Esophagus (tissue), 2 donors: ENCODE measurements around the gene AKAP5. TPM values are rescaled to one million over a fixed set of nuclear protein-coding genes. Genes with fewer than 3 reads are reported as not detected.
"Not testable (repeated sequence)": the region's sequence is repeated elsewhere in the genome, so short reads cannot be mapped to it uniquely, and the experiment has no call there.

Source experiments
- H3K27ac ChIP-seq, 2 donors: one replicate each; pipeline ENCODE4 v1.5.1; 2013; ENCODE audit warnings: low read depth in 2 of 2, mild to moderate bottlenecking in 2 of 2, inconsistent platforms in 1 of 2, low read length in 1 of 2, moderate library complexity in 1 of 2
- H3K27me3 ChIP-seq, 2 donors: one replicate each; pipeline ENCODE4 v1.6.1; 2013; ENCODE audit warnings: low read length in 2 of 2, control low read depth in 1 of 2, mild to moderate bottlenecking in 1 of 2; ENCODE audit not compliant: insufficient read depth in 2 of 2, control insufficient read depth in 1 of 2
- H3K36me3 ChIP-seq, 2 donors: one replicate each; pipeline ENCODE4 v1.6.1; 2013; ENCODE audit warnings: low read length in 1 of 2; ENCODE audit not compliant: control insufficient read depth in 2 of 2, insufficient read depth in 2 of 2
- H3K4me1 ChIP-seq, 2 donors: one replicate each; pipeline ENCODE4 v1.6.1; 2013; ENCODE audit warnings: low read length in 1 of 2; ENCODE audit not compliant: control insufficient read depth in 2 of 2, insufficient read depth in 2 of 2
- H3K4me3 ChIP-seq, 2 donors: one replicate each; pipeline ENCODE4 v1.5.1; 2013; ENCODE audit warnings: low read length in 2 of 2, mild to moderate bottlenecking in 2 of 2, low read depth in 1 of 2, moderate library complexity in 1 of 2
- H3K9me3 ChIP-seq, 2 donors: one replicate each; pipeline ENCODE4 v1.6.1; 2013; ENCODE audit warnings: mild to moderate bottlenecking in 2 of 2, low read depth in 1 of 2, low read length in 1 of 2, moderate library complexity in 1 of 2; ENCODE audit not compliant: control insufficient read depth in 2 of 2, insufficient read depth in 1 of 2
- WGBS, 2 donors: extraction: QIAGEN DNeasy Blood & Tissue Kit; methylation state at CpG; one replicate each; pipeline ENCODE4 v1.1.7; 2013; 5-methylcytosine and 5-hydroxymethylcytosine counted together
- polyA plus RNA-seq, 2 donors: library from polyadenylated mRNA; stranded (reverse); fragments of 200-250 nt; gene quantifications; one replicate each; pipeline ENCODE4 v1.2.3, GENCODE V29; 2013
- donor health status: healthy with polysubstance abuse.
- donor health status: Bipolar disorder and iron deficiency.

AKAP5 gene
- polyA plus RNA-seq, 2 donors, result 0.04 to 0.06 TPM

GRCh38 chr14:64507376-64508156, 42.3 kb downstream of the AKAP5 start:
- Histone ChIP-seq H3K4me1 (peaks cover 0 to 3% of the 10 kb centered on the region in 2 donors), H3K4me3 (no peak overlapping the region), H3K27ac (peak overlapping the region in 1 of 2 donors; percentile 59), H3K9me3 (no peaks in the 10 kb centered on the region), H3K36me3 (no peaks in the 10 kb centered on the region), H3K27me3 (no peaks in the 10 kb centered on the region)
- WGBS, 2 donors, result 62 to 69% methylated on average over 4 of the region's 4 CpGs

- H3K9me3 ChIP-seq, result no peaks in the 10 kb centered on the region
- no peaks in the 10 kb centered on the region for H3K27me3 ChIP-seq
- no peak overlapping the region for H3K4me3 ChIP-seq
- no peaks in the 10 kb centered on the region for H3K36me3 ChIP-seq
- H3K4me1 ChIP-seq, result peaks cover 0 to 3% of the 10 kb centered on the region in 2 donors
- no peak overlapping the region for H3K27ac ChIP-seq
- 19 to 32% methylated on average over 1 of the region's 1 CpG for WGBS, 2 donors
These were observed 43.0 kb downstream of the AKAP5 start for GRCh38 chr14:64508215-64508776.

- Histone ChIP-seq H3K4me3 (no peak overlapping the region), H3K4me1 (peaks cover 0 to 3% of the 10 kb centered on the region in 2 donors), H3K27me3 (no peaks in the 10 kb centered on the region), H3K27ac (peak overlapping the region in 1 of 2 donors; percentile 61), H3K9me3 (no peaks in the 10 kb centered on the region), H3K36me3 (no peaks in the 10 kb centered on the region)
- 56 to 64% methylated on average over 8 of the region's 8 CpGs for WGBS, 2 donors
These were observed 43.7 kb downstream of the AKAP5 start for GRCh38 chr14:64509036-64509435.

DNA sequence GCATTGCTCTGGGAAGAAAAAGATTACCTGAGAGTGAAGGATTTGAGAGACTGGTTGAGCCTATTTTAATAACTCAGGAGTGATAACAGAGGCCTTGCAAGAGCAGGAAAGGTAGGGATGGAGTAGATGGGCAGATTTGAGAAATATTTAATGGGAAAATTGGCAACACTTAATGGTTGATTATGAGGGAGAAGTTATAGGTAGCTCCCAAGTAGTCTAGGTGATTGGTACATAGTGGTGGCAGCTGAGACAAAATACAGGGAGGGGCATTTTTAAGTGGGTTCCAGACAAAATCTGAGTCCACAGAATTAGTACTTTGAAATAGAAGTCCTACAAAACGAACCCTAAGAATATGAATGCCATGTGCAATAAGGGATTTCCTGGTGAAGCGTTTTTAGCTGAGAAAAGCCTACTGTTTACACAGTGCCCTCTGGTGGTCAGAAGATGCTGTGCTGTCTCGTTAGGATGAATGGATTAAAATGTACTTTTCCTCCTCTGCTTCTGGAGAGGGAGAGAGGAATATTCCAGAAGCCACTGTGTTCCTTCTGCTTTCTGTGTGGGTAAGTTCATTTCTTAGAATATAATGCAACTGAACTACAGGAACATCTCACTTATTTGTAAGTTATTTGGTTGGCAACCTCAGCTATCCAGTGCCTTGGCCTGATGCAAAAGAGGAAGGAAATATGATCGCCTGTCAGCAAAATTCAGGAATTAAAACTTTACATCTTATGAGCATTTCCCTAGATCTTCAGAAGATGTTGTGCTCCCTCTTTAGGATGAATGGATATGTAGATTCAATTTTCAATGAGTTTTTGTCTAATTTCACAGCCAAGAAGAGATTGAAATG, 45.7 kb downstream of the AKAP5 start:
- H3K27ac ChIP-seq, result peak overlapping the region; percentile 4 to 18
- 19 to 22% methylated on average over 4 of the region's 4 CpGs for WGBS, 2 donors
- no peaks in the 10 kb centered on the region for H3K36me3 ChIP-seq

GRCh38 chr14:64513271-64513670, 48.0 kb downstream of the AKAP5 start:
- no peak overlapping the region for H3K4me3 ChIP-seq
- no peaks in the 10 kb centered on the region for H3K9me3 ChIP-seq
- no peak overlapping the region for H3K27ac ChIP-seq
- H3K36me3 ChIP-seq, result no peaks in the 10 kb centered on the region
- WGBS, 2 donors, result 76 to 79% methylated on average over 2 of the region's 2 CpGs
- H3K4me1 ChIP-seq, result peaks cover 0 to 3% of the 10 kb centered on the region in 2 donors
- no peaks in the 10 kb centered on the region for H3K27me3 ChIP-seq

More for the DNA sequence above, 45.7 kb downstream of the AKAP5 start:
- no peak overlapping the region for H3K4me3 ChIP-seq
- H3K4me1 ChIP-seq, result peaks cover 0 to 3% of the 10 kb centered on the region in 2 donors
- H3K9me3 ChIP-seq, result no peaks in the 10 kb centered on the region
- H3K27me3 ChIP-seq, result no peaks in the 10 kb centered on the region

DNA sequence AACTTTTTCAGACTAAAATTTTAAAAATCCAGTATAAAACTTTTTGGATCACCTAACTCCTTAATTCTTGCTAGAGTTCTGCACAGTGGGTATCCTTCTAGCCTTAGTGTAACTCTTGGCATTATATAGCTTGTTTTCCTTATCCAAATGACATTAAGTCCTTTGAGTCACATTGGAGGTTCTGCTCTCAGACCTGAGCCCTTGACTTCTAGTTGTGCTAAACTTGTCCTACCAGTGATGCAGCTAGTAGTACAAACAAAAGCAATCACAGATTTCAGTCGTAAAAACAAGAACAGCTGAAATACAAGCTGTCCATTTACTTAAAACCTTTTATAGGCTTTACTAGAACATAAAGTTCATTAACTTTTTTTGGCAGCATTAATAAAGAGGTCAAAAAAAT, 49.8 kb downstream of the AKAP5 start:
- Histone ChIP-seq H3K4me1 (no peaks in the 10 kb centered on the region), H3K27ac (no peak overlapping the region), H3K36me3 (no peaks in the 10 kb centered on the region), H3K4me3 (no peak overlapping the region), H3K9me3 (no peaks in the 10 kb centered on the region), H3K27me3 (no peaks in the 10 kb centered on the region)
- WGBS, 2 donors, result 30 to 32% methylated on average over 1 of the region's 1 CpG

- Histone ChIP-seq H3K4me3 (no peak overlapping the region), H3K27ac (no peak overlapping the region), H3K27me3 (no peaks in the 10 kb centered on the region), H3K36me3 (no peaks in the 10 kb centered on the region), H3K9me3 (no peaks in the 10 kb centered on the region), H3K4me1 (no peaks in the 10 kb centered on the region)
- 67 to 75% methylated on average over 1 of the region's 1 CpG for WGBS, 2 donors
These were observed 51.7 kb downstream of the AKAP5 start for GRCh38 chr14:64516969-64517368.

DNA sequence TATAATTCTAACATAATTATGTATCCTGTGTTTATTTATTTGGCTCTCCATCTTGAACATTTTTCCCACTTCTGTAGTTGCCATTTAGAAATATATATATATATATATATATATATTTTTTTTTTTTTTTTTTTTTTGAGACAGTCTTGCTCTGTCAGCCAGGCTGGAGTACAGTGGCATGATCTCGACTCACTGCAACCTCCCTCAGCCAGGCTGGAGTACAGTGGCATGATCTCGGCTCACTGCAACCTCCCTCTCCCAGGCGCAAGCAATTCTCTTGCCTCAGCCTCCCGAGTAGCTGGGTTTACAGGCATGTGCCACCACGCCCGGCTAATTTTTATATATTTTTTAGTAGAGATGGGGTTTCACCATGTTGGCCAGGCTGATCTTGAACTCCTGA, 52.4 kb downstream of the AKAP5 start:
- not testable (repeated sequence) for H3K4me1 ChIP-seq, H3K27ac ChIP-seq, H3K9me3 ChIP-seq, H3K27me3 ChIP-seq, H3K36me3 ChIP-seq, H3K4me3 ChIP-seq
- 82% methylated on average over 6 of the region's 6 CpGs for WGBS, 2 donors

DNA sequence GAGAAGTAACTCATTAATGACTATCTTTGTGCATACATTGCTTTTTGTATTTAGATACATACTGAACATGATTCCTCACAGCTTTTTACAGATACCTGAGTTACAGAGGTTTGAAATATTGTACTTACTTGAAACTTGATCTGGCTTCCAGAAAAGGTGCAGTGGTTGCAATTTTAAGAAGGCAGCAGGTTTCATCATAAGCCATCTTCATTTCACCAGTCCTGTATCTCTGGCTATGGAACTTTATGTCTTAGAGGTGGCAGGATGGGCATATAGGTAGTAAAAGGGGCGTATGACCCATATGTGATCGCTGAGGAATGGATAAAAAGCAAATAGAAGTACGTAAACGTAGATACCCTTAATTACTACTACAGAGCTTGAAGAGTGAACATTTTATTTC, 52.9 kb downstream of the AKAP5 start:
- H3K27ac ChIP-seq, result no peak overlapping the region
- no peaks in the 10 kb centered on the region for H3K4me1 ChIP-seq
- H3K4me3 ChIP-seq, result no peak overlapping the region
- H3K36me3 ChIP-seq, result peaks cover 0 to 3% of the 10 kb centered on the region in 2 donors
- 58 to 73% methylated on average over 4 of the region's 4 CpGs for WGBS, 2 donors
- no peaks in the 10 kb centered on the region for H3K9me3 ChIP-seq
- H3K27me3 ChIP-seq, result no peaks in the 10 kb centered on the region
